IPS-NIHi7 (cell line): ENCODE measurements around the gene LTBP1.
"Not testable (repeated sequence)": the region's sequence is repeated elsewhere in the genome, so short reads cannot be mapped to it uniquely, and the experiment has no call there.

ENCODE experiments used
- DNase-seq: peaks from one replicate; pipeline ENCODE4 v3.0.0; 2012; ENCODE audit warnings: mixed read lengths; ENCODE audit errors: extremely low spot score

LTBP1 gene

GRCh38 chr2:32960647-32961403, 14.1 kb downstream of the LTBP1 start:
- DNase-seq = no peak

- no peak for DNase-seq
These were observed 15.9 kb downstream of the LTBP1 start for GRCh38 chr2:32962690-32963089.

- DNase-seq = no peak
These were observed 17.2 kb downstream of the LTBP1 start for GRCh38 chr2:32963941-32964340.

- DNase-seq = no peak
These were observed 18.9 kb downstream of the LTBP1 start for GRCh38 chr2:32965523-32966171.

- DNase-seq = no peak
These were observed 22.9 kb downstream of the LTBP1 start for GRCh38 chr2:32969444-32970162.

GRCh38 chr2:32973772-32974171, 27.0 kb downstream of the LTBP1 start:
- not testable (repeated sequence) for DNase-seq

- no peak for DNase-seq
These were observed 29.8 kb downstream of the LTBP1 start for GRCh38 chr2:32976409-32977063.

- no peak for DNase-seq
These were observed 30.5 kb downstream of the LTBP1 start for GRCh38 chr2:32977228-32977758.

- DNase-seq = no peak
These were observed 34.9 kb downstream of the LTBP1 start for GRCh38 chr2:32981612-32982011.

- DNase-seq = not testable (repeated sequence)
These were observed 36.6 kb downstream of the LTBP1 start for GRCh38 chr2:32983193-32983924.

- no peak for DNase-seq
These were observed 39.7 kb downstream of the LTBP1 start for GRCh38 chr2:32986480-32986879.

GRCh38 chr2:32988525-32988924, 41.8 kb downstream of the LTBP1 start:
- no peak for DNase-seq

- DNase-seq = no peak
These were observed 43.8 kb downstream of the LTBP1 start for GRCh38 chr2:32990556-32990955.

- DNase-seq = no peak
These were observed 44.5 kb downstream of the LTBP1 start for GRCh38 chr2:32991091-32991845.

- DNase-seq = no peak
These were observed 46.3 kb downstream of the LTBP1 start for GRCh38 chr2:32993005-32993539.

GRCh38 chr2:32997705-32998104, 51.0 kb downstream of the LTBP1 start:
- no peak for DNase-seq

GRCh38 chr2:33000986-33001385, 54.2 kb downstream of the LTBP1 start:
- DNase-seq = no peak

GRCh38 chr2:33001823-33002222, 55.1 kb downstream of the LTBP1 start:
- DNase-seq = no peak

GRCh38 chr2:33002863-33003262, 56.1 kb downstream of the LTBP1 start:
- no peak for DNase-seq

GRCh38 chr2:33005057-33005456, 58.3 kb downstream of the LTBP1 start:
- DNase-seq = no peak
